ENCODE data around the gene SLC13A3.

Gene SLC13A3

GRCh38 chr20:46651091-46651962 is at the start of gene SLC13A3:
SLC13A3 (minus strand) TSS chr20:46651459; CDS start chr20:46651421, 38 bp downstream.
- DNase-seq = peak; percentile 69

GRCh38 chr20:46701057-46701456 is 49.8 kb upstream of the SLC13A3 start:
- no peak for DNase-seq

GRCh38 chr20:46700481-46700880 is 49.2 kb upstream of the SLC13A3 start:
- DNase-seq = no peak

- no peak for DNase-seq
Measured at GRCh38 chr20:46699651-46700359, 48.5 kb upstream of the SLC13A3 start.

GRCh38 chr20:46698788-46699187 is 47.5 kb upstream of the SLC13A3 start:
- DNase-seq = no peak

- no peak for DNase-seq
Measured at GRCh38 chr20:46696791-46697279, 45.6 kb upstream of the SLC13A3 start.

GRCh38 chr20:46695892-46696291 is 44.6 kb upstream of the SLC13A3 start:
- no peak for DNase-seq

- DNase-seq = no peak
Measured at GRCh38 chr20:46694484-46694883, 43.2 kb upstream of the SLC13A3 start.

GRCh38 chr20:46691196-46691595 is 39.9 kb upstream of the SLC13A3 start:
- DNase-seq = no peak

- no peak for DNase-seq
Measured at GRCh38 chr20:46690219-46691106, 39.2 kb upstream of the SLC13A3 start.

GRCh38 chr20:46689754-46690085 is 38.5 kb upstream of the SLC13A3 start:
- DNase-seq = no peak

GRCh38 chr20:46689082-46689753 is 38.0 kb upstream of the SLC13A3 start, which contains the start of gene TP53RK:
TP53RK (minus strand) TSS chr20:46689444; CDS start chr20:46689414, 30 bp downstream.
- peak; percentile 100 for DNase-seq

- no peak for DNase-seq
Measured at GRCh38 chr20:46688151-46689081, 37.2 kb upstream of the SLC13A3 start.

- peak; percentile 84 for DNase-seq
Measured at GRCh38 chr20:46683939-46684750, 32.9 kb upstream of the SLC13A3 start.

- no peak for DNase-seq
Measured at GRCh38 chr20:46683668-46683938, 32.3 kb upstream of the SLC13A3 start.

- DNase-seq = no peak
Measured at GRCh38 chr20:46683011-46683667, 31.9 kb upstream of the SLC13A3 start.

- no peak for DNase-seq
Measured at GRCh38 chr20:46682063-46682821, 31.0 kb upstream of the SLC13A3 start.

GRCh38 chr20:46681032-46681854 is 30.0 kb upstream of the SLC13A3 start:
- DNase-seq = peak; percentile 83

All from islet precursor cell (in vitro differentiated cells).